CD4-positive, alpha-beta T cell treated with Interleukin-17A for 4 hours (primary cell): ENCODE results near the gene MELK.

Source experiments
- DNase-seq: peaks from one replicate; pipeline ENCODE4 v3.0.0-alpha.2; 2020; ENCODE audit warnings: mixed read lengths

The MELK gene

GRCh38 chr9:36676778-36677485 lies 104.2 kb downstream of the MELK start:
- no peak for DNase-seq

GRCh38 chr9:36677611-36678010 lies 104.9 kb downstream of the MELK start:
- DNase-seq: no peak

GRCh38 chr9:36679710-36680109 lies 107.0 kb downstream of the MELK start:
- no peak for DNase-seq

- no peak for DNase-seq
Observed at GRCh38 chr9:36686471-36686870, 113.8 kb downstream of the MELK start.

GRCh38 chr9:36690412-36691168 lies 117.9 kb downstream of the MELK start:
- DNase-seq: no peak

- DNase-seq: no peak
Observed at GRCh38 chr9:36691671-36692070, 119.0 kb downstream of the MELK start.

- no peak for DNase-seq
Observed at GRCh38 chr9:36698984-36699383, 126.3 kb downstream of the MELK start.

GRCh38 chr9:36704148-36704547 lies 131.5 kb downstream of the MELK start:
- no peak for DNase-seq

GRCh38 chr9:36713515-36714490 lies 141.1 kb downstream of the MELK start:
- DNase-seq: no peak

GRCh38 chr9:36716496-36716895 lies 143.8 kb downstream of the MELK start:
- no peak for DNase-seq

GRCh38 chr9:36717276-36717675 lies 144.6 kb downstream of the MELK start:
- DNase-seq: no peak

- no peak for DNase-seq
Observed at GRCh38 chr9:36718612-36719011, 145.9 kb downstream of the MELK start.

- DNase-seq: no peak
Observed at GRCh38 chr9:36720043-36720442, 147.3 kb downstream of the MELK start.

GRCh38 chr9:36721846-36722588 lies 149.3 kb downstream of the MELK start:
- no peak for DNase-seq

- DNase-seq: no peak
Observed at GRCh38 chr9:36725777-36726356, 153.2 kb downstream of the MELK start.
